Measurements from ENCODE around the gene HYAL3. TPM values are rescaled to one million over a fixed set of nuclear protein-coding genes. Genes with fewer than 3 reads are reported as not detected.

Gene HYAL3
- total RNA-seq = 6.0 and 8.1 TPM in 2 replicates

GRCh38 chr3:50298836-50299637 lies at the start of gene HYAL3, which contains the start of gene NAA80:
Gene HYAL3 (minus strand): TSS chr3:50299405. CDS start chr3:50295602, 3,803 bp downstream.
Gene NAA80 (minus strand): TSS chr3:50299405. CDS start chr3:50297463, 1,942 bp downstream.

GRCh38 chr3:50345586-50346234 lies 46.5 kb upstream of the HYAL3 start, which contains the start of gene ZMYND10:
Gene ZMYND10 (minus strand): TSS chr3:50345732. CDS start chr3:50345579, 153 bp downstream.

GRCh38 chr3:50340448-50341329 lies 41.5 kb upstream of the HYAL3 start, which contains the start of gene RASSF1:
Gene RASSF1 (minus strand): TSS chr3:50340836. CDS start chr3:50340805, 31 bp downstream.

GRCh38 chr3:50327943-50328691 lies 28.9 kb upstream of the HYAL3 start, which contains the start of gene TUSC2:
Gene TUSC2 (minus strand): TSS chr3:50328223. CDS start chr3:50328099, 124 bp downstream.

GRCh38 chr3:50322386-50323091 lies 23.3 kb upstream of the HYAL3 start, which contains the start of gene HYAL2:
Gene HYAL2 (minus strand): TSS chr3:50322745. CDS start chr3:50320489, 2,256 bp downstream.

GRCh38 chr3:50303013-50303815 lies 4.0 kb upstream of the HYAL3 start, which contains the start of gene HYAL1:
Gene HYAL1 (minus strand): TSS chr3:50303574. CDS start chr3:50302956, 618 bp downstream.

GRCh38 chr3:50292159-50293078 lies 6.8 kb downstream of the HYAL3 start, which contains the start of gene IFRD2:
Gene IFRD2 (minus strand): TSS chr3:50292429. CDS start chr3:50292274, 155 bp downstream.

GRCh38 chr3:50278880-50279224 lies 20.4 kb downstream of the HYAL3 start, which contains the start of gene LSMEM2:
Gene LSMEM2 (plus strand): TSS chr3:50279087. CDS start chr3:50279114, 27 bp downstream.

GRCh38 chr3:50268703-50269451 lies 30.3 kb downstream of the HYAL3 start, which contains the start of gene SEMA3B:
Gene SEMA3B (plus strand): TSS chr3:50269147. CDS start chr3:50269241, 94 bp downstream.

Other genes starting within 250 kb of the HYAL3 start
- 67.0 and 69.3 TPM in 2 replicates for gene RBM5, start 210.5 kb downstream of the HYAL3 start, total RNA-seq
- 26.8 and 43.8 TPM in 2 replicates for gene SEMA3F, start 144.1 kb downstream of the HYAL3 start, total RNA-seq
- not detected in 2 replicates for gene GNAT1, start 107.8 kb downstream of the HYAL3 start, total RNA-seq
- gene SLC38A3, start 94.1 kb downstream of the HYAL3 start, total RNA-seq = not detected in 2 replicates
- gene GNAI2, start 63.2 kb downstream of the HYAL3 start, total RNA-seq = 188 and 248 TPM in 2 replicates
- 10.6 and 16.0 TPM in 2 replicates for gene SEMA3B, start 30.3 kb downstream of the HYAL3 start, total RNA-seq
- gene LSMEM2, start 20.3 kb downstream of the HYAL3 start, total RNA-seq = not detected in 2 replicates
- gene IFRD2, start 7.0 kb downstream of the HYAL3 start, total RNA-seq = 34.2 and 53.7 TPM in 2 replicates
- gene NAA80, start within 50 bp of the HYAL3 start, total RNA-seq = 13.7 and 17.3 TPM in 2 replicates
- gene HYAL1, start 4.2 kb upstream of the HYAL3 start, total RNA-seq = 4.0 and 5.5 TPM in 2 replicates
- 59.3 and 80.8 TPM in 2 replicates for gene HYAL2, start 23.3 kb upstream of the HYAL3 start, total RNA-seq
- gene TUSC2, start 28.8 kb upstream of the HYAL3 start, total RNA-seq = 14.5 and 30.7 TPM in 2 replicates
- 41.5 and 43.5 TPM in 2 replicates for gene RASSF1, start 41.4 kb upstream of the HYAL3 start, total RNA-seq
- gene ZMYND10, start 46.3 kb upstream of the HYAL3 start, total RNA-seq = 0.34 and 1.1 TPM in 2 replicates
- 12.1 and 13.2 TPM in 2 replicates for gene NPRL2, start 51.4 kb upstream of the HYAL3 start, total RNA-seq
- gene CYB561D2, start 51.5 kb upstream of the HYAL3 start, total RNA-seq = 20.8 and 35.2 TPM in 2 replicates
- gene TMEM115, start 60.1 kb upstream of the HYAL3 start, total RNA-seq = 69.1 and 93.9 TPM in 2 replicates
- 0.12 TPM in 1 of 2 replicates, not detected in the other for gene CACNA2D2, start 204.2 kb upstream of the HYAL3 start, total RNA-seq

Data from pericardium fibroblast (primary cell).